Glomerular endothelial cell (primary cell): ENCODE results near the gene ZNF469. TPM values are rescaled to one million over a fixed set of nuclear protein-coding genes. Genes with fewer than 3 reads are reported as not detected.
"Not testable (repeated sequence)": the region's sequence is repeated elsewhere in the genome, so short reads cannot be mapped to it uniquely, and the experiment has no call there.

Source experiments
- DNase-seq: peaks from one replicate; pipeline ENCODE4 v3.0.0-alpha.2; 2011; ENCODE audit warnings: low read depth, low spot score; ENCODE audit errors: extremely low read depth
- total RNA-seq: library from RNA; depleted of rRNA; stranded (reverse); fragments of >200 nt; gene quantifications from 2 replicates; pipeline ENCODE4 v1.2.3, GENCODE V29; 2015

Gene ZNF469
- total RNA-seq, 1 donor from 2014 or later, result 29.1 TPM

GRCh38 chr16:88407807-88408206 lies 25.0 kb downstream of the ZNF469 start:
- no peak for DNase-seq

DNA sequence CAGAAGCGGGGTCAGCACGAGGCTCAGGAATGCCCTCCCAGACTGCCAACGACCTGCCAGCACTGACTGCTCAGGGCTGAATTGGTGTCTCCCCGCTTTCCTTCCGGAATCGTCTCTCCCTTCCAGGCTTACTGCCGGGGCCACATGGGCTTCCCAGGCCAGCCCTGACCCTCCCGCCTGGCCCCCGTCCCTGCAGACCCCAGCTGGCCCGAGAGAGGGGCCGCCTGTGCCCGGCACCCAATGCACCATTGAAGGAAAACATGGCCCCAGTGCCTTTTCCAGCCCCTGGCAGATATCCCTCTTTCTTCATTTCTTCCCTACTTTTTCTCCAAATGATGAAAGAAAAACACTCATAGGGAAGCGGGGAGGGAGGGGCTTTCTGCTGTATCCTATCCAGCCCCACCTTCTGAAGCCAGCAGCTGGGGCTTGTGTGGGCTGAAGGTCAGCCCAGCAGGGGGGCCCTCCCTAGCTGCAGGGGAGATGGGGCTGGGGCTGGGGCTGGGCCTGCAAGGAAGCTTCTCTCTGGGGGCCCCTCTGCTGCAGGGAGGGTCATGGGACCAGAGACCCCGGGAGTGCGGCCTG lies 25.9 kb downstream of the ZNF469 start:
- DNase-seq, result no peak

- DNase-seq, result no peak
Observed at GRCh38 chr16:88409296-88410065, 26.7 kb downstream of the ZNF469 start.

DNA sequence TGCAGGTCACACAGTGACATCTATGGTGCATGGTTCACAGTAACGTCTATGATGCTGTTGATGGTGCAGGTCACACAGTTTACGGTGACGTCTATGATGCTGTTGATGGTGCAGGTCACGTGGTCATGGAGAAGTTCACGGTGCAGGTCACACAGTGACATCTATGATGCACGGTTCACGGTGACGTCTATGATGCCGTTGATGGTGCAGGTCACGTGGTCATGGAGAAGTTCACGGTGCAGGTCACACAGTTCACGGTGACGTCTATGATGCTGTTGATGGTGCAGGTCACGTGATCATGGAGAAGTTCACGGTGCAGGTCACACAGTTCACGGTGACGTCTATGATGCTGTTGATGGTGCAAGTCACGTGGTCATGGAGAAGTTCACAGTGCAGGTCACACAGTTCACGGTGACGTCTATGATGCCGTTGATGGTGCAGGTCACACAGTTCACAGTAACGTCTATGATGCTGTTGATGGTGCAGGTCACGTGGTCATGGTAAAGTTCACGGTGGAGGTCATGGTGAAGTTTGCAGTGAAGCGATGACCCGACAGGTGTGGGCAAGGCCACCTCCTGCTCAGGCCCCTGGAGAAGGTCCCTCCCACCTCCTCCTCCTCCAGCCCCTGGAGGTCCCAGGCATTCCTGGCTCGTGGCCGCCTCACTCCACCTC lies 27.7 kb downstream of the ZNF469 start:
- not testable (repeated sequence) for DNase-seq

DNA sequence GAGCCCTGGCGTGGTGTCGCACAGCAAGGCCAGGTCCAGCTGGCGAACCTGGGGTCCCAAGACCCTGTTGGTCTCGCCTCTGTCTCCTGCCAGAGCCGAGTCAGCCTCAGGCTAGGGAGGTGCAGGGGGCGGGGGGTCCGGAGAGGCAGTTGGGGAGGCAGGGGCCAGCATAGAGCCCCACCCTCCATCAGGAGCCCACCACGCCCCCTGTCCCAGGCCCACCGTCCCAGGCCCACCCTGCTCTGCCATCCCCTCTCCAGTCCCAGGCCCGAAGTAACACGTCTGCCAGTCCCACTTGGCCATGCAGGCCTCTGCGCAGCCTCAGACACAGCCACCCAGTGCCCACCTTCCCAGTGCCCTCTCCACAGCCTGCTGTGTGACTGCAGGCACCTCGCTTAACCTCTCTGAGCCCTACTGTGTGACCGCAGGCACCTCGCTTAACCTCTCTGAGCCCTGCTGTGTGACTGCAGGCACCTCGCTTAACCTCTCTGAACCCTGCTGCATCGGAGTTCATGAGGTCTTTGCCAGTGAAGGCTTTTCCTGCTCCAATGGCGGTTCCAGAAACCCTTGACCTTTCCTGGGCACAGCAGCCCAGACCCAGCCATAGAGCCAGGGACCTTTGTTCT lies 29.3 kb downstream of the ZNF469 start:
- no peak for DNase-seq

DNA sequence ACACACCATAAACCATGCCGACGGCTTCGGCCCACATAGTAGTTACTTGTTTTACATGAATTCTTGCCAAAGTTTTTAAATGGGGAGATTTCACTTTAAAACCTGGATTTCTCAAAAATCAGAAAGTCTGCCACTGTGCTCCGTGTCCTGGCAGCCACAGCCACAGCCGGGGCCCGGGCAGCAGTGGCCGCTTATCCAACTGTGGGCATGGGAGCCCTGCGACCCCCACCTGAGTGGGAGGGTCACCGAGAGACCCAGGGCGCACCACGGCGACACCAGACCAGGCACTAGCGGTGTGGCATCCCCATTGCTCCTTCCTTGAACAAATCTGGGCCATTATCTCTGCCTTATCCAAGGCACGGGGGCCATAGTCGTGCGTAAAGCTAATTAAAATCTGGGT lies 30.0 kb downstream of the ZNF469 start:
- DNase-seq, result no peak

GRCh38 chr16:88413231-88413630 lies 30.5 kb downstream of the ZNF469 start:
- DNase-seq, result no peak

GRCh38 chr16:88413631-88414030 lies 30.9 kb downstream of the ZNF469 start:
- DNase-seq, result no peak

- no peak for DNase-seq
Observed at GRCh38 chr16:88414521-88415380, 32.0 kb downstream of the ZNF469 start.

- no peak for DNase-seq
Observed at GRCh38 chr16:88415381-88415705, 32.6 kb downstream of the ZNF469 start.

- no peak for DNase-seq
Observed at GRCh38 chr16:88415713-88416323, 33.1 kb downstream of the ZNF469 start.

- no peak for DNase-seq
Observed at GRCh38 chr16:88416686-88417085, 33.9 kb downstream of the ZNF469 start.

DNA sequence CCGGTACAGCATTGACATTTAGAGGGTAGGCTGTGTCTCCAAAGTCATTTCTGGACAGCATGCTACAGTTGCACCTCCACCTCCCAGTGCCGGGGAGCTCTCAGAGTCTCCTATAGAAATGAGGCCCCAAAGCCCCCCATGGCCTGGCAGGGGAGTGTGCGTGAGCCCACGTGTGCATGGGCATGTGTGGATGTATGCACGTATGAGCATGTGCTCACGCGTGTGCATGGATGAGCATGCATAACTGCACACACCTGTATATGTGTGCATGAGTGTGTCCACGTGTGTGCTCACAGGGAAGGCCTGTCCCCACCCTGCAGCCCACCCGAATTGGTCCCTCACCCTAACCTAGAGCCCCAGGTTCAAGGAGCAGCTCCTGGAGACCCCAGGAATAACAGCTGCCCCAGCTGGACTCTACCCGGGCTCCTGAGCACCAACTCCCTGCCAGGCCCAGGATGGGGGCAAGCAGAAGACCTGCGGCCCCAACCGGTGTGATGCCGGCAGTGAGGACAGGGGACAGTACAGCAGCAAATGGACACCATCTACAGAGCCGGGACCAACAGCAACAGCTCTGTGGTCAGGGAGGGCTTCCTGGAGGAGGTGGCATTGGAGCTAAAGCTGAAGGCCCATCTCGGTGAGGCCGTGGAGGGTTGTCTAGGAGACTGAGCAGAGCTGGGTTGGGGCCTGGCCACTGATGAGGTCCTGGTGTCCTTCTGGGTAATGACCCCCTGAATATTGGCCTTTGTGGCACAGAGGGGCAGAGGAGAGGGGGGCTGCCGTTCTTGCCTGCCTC lies 35.1 kb downstream of the ZNF469 start:
- DNase-seq, result no peak

- no peak for DNase-seq
Observed at GRCh38 chr16:88418869-88419268, 36.1 kb downstream of the ZNF469 start.

DNA sequence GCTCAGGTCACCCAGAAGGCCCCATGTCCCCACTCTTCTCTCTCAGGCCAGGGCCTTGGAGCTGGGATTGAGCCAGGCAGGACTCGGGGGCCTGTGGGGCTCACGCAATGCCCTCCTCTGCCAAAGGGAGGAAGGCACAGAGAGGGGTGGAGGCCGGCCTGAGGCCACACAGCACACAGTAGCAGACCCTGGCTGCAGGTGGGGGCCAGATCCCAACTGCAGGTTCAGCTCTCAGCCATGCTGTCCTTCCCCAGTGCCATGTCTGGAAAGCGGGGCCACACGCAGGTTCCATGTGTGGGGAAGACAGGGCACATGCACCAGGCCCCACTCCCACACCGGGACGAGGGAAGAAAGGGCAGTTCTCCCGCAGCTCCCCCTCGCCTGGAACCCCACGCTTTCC lies 37.0 kb downstream of the ZNF469 start:
- no peak for DNase-seq

- DNase-seq, result no peak
Observed at GRCh38 chr16:88420496-88420895, 37.7 kb downstream of the ZNF469 start.

DNA sequence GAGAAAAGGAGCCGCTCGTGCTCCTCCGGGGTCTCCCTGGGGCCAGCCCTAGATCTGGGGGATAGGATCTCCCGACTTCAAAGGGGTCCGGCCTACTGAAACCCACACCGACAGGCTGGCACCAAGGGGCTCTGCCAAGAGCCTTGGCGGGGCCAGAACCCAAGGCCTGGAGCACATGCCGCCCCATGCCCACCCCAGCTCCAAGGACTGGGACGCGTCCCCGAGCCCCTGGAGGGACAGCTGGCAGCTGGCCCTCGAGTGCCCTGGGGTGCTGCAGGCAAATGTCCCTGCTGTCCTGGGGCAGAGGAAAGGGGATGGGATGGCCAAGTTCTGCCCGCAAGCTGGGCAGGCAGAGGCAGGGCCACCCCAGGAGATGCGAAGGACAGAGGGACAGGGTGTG lies 38.5 kb downstream of the ZNF469 start:
- no peak for DNase-seq

DNA sequence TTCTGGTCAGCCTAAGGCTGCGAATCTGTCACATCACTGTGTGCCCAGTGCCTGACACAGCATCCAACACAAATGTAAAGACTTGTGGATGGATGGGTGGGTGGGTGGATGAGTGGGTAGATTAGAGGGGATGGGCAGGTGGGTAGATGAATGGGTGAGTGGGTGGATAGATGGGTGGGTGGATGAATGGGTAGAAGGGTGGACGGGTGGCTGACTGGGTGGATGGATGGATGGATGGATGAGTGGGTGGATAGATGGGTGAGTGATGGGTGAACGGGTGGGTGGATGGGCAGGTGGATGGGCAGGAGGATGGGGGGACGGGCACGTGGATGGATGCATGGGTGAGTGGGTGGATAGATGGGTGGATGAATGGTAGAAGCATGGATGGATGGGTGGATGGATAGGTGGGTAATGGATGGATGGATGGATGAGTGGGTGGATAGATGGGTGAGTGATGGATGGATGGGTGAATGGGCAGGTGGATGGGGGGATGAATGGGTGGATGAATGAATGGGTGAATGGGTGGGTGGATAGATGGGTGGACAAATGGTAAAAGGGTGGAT lies 39.2 kb downstream of the ZNF469 start:
- DNase-seq, result no peak

DNA sequence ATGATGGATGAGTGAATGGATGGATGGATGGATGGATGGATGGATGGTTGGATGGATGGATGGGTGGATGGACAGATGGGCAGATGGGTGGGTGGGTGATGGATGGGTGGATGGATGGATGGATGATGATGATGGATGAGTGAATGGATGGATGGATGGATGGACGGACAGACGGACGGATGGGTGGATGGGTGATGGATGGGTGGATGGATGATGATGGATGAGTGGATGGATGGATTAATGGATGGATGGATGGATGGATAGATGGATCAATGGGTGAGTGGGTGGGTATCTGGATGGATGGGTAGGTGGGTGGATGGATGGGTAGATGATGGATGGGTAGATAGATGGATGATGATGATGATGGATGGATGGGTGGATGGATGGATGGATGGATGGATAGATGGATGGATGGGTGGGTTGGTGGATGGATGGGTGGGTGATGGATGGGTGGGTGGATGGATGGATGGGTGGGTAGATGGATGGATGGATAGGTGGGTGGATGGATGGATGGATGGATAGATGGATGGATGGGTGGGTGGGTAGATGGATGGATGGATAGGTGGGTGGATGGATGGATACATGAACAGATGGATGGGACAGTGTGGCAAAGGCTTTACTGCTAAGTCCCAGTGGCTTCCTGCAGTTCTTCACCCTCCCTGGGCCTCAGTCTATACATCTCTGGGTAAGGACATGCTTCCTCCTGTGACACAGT lies 40.1 kb downstream of the ZNF469 start:
- DNase-seq, result no peak
